22Rv1 (cell line): Measurements from ENCODE around the gene NUAK2.
A peak's percentile ranks its signal among the peaks of the same experiment; 100 is the strongest.
"Not testable (repeated sequence)": the region's sequence is repeated elsewhere in the genome, so short reads cannot be mapped to it uniquely, and the experiment has no call there.

Source experiments
- H3K27ac ChIP-seq: fragments of 450-650 bp; 2 replicates; pipeline ENCODE4 v1.5.1; 2017
- CTCF ChIP-seq: fragments of 450-650 bp; IDR thresholded peaks from 2 replicates; pipeline ENCODE4 v1.5.1; 2017; ENCODE audit warnings: mild to moderate bottlenecking
- ZFX ChIP-seq: fragments of 450-650 bp; IDR thresholded peaks from 2 replicates; pipeline ENCODE4 v1.6.1; 2017; ENCODE audit warnings: antibody characterized with exemption, borderline replicate concordance

NUAK2 gene

GRCh38 chr1:205321162-205321958 lies at the start of gene NUAK2:
Gene NUAK2, minus strand, starts transcription at chr1:205321745. Its CDS starts 117 bp downstream, at chr1:205321628.
- TF ChIP-seq CTCF = peak; percentile 72
- TF ChIP-seq ZFX = no peak
- H3K27ac ChIP-seq = peak within 1 kb of the TSS; percentile 99

GRCh38 chr1:205370780-205371179 lies 49.2 kb upstream of the NUAK2 start:
- no peak overlapping the region for H3K27ac ChIP-seq
- no peak for TF ChIP-seq ZFX
- no peak for TF ChIP-seq CTCF

GRCh38 chr1:205369701-205370123 lies 48.2 kb upstream of the NUAK2 start:
- no peak overlapping the region for H3K27ac ChIP-seq
- TF ChIP-seq CTCF (no peak), ZFX (no peak)

- no peak overlapping the region for H3K27ac ChIP-seq
- TF ChIP-seq ZFX (no peak), CTCF (no peak)
Measured at GRCh38 chr1:205368478-205368877, 46.9 kb upstream of the NUAK2 start.

GRCh38 chr1:205365945-205366463 lies 44.5 kb upstream of the NUAK2 start:
- TF ChIP-seq CTCF (no peak), ZFX (no peak)
- peak overlapping the region; percentile 27; the same call in 1 of the 2 replicates for H3K27ac ChIP-seq

- not testable (repeated sequence) for H3K27ac ChIP-seq
Measured at GRCh38 chr1:205365086-205365485, 43.5 kb upstream of the NUAK2 start.

GRCh38 chr1:205360891-205361290 lies 39.3 kb upstream of the NUAK2 start:
- no peak overlapping the region for H3K27ac ChIP-seq
- TF ChIP-seq CTCF (no peak), ZFX (no peak)
